HG02759 (cell line): ENCODE results near the gene FBL.
"Not testable (repeated sequence)": the region's sequence is repeated elsewhere in the genome, so short reads cannot be mapped to it uniquely, and the experiment has no call there.

Experiments
- ATAC-seq: cut with Tn5 transposase; IDR thresholded peaks from one replicate; pipeline ENCODE4 v1.9.1; 2021; ENCODE audit warnings: mild to moderate bottlenecking, moderate library complexity; ENCODE audit not compliant: unreplicated experiment

Gene FBL

DNA sequence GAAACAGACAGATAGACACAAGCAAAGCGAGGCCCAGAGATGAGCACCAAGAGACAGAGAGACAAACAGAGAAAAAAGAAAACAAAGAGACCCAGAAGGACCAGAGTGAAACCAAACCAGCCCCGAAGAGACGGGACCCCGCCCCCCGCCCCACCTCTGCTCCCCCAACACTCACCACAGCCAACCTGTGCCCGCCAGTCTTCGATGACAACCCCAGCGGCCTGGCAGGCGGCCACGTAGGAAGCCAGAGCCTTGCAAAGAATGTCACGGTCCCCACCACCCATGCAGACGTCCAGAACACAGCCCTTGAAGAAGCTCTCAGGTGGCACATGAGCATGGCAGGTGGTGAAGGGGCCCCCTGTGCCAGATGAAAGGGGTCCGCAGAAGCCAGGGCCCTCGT is 31.3 kb upstream of the FBL start:
- ATAC-seq, result not testable (repeated sequence)

DNA sequence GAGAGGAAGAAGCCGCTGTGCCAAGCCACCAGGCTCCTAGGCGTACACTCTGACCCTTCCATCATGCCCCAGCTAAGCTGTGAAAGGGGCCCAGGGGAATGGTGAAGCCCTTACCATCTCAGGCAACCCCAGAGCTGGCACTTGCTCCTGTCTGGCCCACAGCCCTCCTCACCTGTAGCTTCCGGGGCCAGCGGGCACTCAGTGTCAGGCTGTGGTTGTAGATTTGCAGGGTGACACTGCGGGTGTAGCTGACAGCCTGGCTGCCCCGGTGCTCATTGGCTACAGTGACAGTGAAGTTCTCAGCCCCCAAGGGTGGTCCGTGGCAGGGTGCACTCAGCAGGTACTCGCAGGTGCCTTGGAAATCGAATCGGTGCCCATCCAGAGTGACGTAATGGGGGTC is 30.3 kb upstream of the FBL start:
- not testable (repeated sequence) for ATAC-seq

DNA sequence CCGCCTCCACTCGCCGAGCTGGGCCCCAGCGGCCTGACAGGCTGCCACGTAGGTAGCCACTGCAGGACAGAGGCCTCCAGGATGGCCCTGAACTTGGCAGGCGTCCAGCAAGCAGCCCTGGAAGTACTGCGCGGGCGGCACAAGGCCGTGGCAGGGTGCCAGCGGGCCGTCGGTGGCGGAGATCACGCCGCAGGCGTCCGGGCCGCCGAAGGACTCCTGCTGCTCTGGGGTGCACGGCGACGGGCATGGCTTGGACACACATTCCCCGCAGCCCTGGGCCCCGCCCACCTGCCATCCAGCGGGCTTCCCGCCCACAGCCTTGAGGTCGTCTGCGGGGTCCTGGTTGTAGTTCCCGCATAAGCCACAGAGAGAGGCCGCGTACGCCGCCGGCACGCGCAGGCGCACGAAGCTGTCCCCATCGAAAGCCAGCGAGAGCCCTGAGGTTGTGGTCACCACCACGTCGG is 29.3 kb upstream of the FBL start:
- ATAC-seq, result not testable (repeated sequence)

DNA sequence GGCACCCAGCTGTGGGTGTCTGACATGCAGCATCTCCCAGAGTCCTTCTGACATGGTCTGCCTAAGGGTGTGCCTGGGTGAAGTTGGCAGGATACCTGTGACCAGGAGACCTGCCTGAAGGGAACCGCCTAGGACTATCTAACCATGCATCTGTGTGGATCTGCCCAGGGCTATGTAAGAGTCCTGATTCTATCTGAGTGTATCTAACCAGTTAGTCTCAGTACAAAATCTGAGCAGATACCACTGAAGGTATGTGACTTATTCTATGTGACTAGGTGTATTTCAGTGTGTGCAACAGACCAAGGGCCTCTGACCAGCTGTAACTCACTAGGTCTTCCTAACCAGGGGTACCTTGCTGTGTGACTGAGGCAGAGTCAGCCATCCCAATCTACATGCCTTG is 28.2 kb upstream of the FBL start:
- no peak for ATAC-seq

DNA sequence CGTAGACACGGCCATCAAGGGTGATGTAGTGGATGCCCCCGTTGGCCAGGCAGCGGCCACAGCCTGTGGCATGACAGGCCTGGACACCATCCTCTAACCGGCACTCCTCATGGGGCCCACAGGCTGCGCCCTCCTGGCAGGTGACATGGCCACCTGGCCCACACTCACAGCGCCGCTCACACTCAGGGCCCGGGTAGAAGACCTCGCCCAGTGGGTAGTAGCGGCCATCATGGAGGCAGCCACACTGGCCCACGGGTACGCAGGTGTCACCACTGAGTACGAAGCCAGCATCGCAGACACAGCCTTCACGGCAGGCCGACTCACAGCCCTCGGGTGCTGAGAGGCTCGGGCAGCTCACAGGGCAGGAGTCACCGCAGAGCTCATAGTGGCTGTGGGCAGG is 27.2 kb upstream of the FBL start:
- ATAC-seq, result no peak

DNA sequence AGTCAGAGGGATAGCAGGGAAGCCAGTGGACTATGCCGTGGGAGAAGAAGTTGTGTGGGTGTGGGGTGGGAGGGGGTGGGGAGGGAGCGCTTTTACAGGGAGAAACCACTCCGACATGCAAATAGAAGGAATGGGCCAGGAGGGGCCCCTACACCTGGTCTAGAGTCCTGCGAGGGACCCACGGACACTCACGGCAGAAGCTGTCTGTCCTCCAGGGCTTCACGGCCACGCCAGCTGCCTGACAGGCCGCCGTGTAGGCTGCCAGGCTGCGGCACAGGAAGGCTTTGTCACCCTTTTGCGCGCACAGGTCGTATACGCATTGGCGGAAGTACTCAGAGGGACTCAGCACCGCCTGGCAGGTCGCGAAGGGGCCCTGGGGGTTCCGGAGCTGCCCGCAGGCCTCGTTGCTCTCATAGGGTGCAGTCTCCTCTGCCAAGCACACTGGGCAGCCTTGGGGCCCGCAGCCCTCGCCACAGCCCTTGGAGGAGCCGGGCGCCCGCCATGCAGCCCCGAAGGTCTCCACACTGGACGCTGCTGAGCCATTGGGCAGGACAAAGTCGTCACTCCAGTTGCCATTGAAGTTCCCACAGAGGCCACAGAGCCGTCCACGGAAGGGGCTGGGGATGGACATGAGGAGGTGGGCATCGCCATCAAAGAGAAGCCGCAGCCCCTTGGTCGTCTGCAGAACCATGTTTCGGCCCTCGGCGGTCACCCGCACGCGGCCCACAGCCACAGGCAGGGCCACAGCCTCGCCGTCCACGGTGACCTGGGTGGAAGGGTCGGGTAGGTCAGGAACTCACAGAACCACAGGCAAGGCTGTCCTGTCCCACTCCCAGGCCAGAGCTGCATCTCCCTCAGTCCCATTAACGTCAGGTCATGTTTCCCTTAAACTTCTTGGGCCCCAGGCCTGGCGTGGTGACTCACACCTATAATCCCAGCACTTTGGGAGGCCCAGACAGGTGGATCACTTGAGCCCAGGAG is 26.0 kb upstream of the FBL start:
- no peak for ATAC-seq

DNA sequence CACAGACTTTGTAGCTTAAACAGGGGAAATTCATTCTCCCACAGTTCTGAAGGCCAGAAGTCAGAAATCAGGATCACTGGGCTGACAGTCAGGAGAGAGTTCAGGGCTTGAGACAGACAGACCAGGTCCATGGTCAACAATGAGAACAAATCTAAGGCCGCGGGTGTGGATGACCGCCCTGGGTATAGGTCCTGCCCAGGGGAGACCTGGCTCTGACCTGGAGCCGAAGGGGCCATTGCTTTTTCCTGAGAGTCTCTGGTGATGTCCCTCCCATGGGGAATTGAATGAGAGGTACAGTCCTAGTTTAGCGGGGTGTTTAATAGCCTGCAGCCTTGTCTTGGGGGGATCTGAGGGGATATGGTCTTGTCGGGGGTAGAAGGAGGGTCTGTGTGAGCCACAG is 25.2 kb upstream of the FBL start:
- ATAC-seq, result no peak

DNA sequence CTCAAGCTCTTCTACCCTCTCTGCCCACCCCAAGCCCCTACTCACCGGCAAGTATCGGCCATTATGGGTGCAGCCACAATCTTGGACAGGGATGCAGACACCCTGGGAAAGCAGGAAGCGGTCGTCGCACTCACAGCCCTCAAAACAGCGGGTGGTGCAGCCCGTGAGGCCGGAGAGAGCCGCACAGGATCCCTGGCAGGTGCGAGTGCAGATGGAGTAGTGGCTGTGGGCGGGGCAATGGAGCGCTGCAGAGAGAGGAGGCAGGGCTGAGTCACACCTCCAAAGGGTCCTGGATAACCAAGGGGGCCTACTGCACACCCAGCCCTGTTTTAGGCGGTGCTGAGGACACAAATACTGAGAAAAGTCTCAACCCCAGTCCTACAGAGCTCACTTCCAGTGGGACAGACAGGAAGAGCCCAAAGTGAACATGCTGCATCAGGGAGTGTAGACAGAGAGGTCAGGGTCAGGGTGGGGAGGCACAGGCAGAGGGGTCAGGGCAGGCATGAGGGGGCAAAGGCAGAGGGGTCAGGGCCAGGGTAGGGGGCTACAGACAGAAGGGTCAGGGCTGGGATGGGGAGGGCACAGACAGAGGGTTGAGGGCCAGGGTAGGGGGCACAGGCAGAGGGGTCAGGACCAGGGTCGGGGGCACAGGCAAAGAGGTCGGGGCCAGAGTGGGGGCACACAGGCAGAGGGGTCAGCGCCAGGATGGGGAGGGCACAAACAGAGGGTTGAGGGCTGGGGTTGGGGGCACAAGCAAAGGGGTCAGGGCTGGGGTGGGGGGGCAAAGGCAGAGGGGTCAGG is 24.2 kb upstream of the FBL start:
- ATAC-seq, result no peak

DNA sequence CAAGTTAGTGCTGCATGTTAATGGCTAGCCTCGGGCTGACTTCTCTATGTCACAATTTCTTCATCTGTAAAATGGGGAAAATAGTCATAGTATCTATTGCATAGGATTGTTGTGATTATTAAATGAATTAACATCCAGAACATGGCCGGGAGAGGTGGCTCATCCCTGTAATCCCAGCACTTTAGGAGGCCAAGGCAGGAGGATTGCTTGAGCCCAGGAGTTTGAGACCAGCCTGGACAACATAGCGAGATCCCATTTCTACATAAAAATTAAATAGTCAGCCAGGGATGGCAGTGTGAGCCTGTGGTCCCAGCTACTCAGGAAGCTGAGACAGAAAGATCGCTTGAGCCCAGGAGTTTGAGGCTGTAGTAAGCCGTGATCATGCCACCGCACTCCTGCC is 21.8 kb upstream of the FBL start:
- no peak for ATAC-seq

DNA sequence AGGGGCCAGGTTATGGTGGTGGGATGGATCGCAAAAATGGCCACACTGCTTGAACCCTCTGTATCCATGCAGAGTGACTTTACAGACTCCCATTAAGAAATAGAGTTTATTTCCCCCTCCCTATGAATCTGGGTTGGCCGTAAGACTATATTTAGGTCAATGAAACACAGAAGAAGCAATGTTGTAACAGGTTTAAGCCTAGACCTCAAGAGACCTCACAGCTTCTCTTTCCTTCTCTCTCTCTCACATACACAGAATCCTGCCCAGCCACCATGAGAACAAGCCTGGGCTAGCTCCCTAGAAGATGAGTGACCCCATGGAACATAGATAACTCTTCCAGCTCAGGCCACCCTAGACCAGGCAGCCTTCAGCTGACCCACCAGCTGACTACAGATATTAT is 21.0 kb upstream of the FBL start:
- no peak for ATAC-seq

DNA sequence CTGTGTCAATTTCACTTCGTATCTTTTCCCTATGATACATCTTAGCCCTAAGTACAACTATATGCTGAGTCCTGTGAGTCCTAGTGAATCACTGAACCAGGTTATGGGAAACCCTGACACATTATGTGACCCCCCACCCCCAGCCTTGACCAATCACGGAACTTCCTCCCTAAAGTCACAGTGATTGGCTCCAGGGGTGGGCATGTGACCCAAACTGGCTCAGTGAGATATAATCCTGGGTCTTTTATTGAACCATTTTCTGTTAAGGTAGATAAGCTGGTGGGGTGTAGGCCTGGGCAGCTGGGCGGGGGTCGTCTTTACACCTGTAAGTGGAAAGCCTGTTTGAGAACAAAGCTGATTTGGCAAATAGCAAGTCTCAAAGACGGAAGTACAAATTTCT is 19.8 kb upstream of the FBL start:
- no peak for ATAC-seq

DNA sequence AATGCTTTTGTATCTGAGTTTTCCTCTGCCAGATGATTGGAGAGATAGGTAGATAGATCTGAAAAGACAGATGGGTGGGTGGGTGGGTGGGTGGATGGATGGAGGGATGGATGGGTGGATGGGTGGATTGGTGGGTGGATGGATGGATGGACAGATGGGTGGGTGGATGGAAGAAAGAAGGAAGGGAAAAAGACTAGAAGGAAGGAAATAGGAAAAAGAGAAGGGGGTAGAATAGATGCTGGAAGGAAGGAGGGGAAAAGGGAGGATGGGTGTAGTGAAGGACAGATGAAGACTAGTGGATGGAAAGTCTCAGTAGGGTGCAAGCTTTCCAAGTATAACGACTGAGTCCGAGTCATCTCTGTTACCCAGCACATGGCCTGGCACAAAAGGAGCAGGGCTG is 19.0 kb upstream of the FBL start:
- no peak for ATAC-seq

DNA sequence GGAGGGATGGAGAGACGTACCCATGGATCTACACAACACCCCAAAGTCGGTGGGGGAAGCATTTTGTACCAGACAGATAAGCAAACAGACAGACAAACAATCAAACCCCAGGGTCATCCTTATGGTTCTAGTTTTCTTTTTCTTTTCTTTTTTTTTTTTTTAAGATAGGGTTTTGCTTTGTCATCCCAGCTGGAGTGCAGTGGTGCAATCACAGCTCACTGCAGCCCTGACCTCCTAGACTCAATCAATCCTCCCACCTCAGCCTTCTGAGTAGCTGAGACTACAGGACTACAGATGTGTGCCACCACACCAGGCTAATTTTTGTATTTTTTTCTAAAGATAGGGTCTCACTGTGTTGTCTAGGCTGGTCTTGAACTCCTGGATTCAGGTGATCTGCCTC is 17.9 kb upstream of the FBL start:
- ATAC-seq, result no peak

DNA sequence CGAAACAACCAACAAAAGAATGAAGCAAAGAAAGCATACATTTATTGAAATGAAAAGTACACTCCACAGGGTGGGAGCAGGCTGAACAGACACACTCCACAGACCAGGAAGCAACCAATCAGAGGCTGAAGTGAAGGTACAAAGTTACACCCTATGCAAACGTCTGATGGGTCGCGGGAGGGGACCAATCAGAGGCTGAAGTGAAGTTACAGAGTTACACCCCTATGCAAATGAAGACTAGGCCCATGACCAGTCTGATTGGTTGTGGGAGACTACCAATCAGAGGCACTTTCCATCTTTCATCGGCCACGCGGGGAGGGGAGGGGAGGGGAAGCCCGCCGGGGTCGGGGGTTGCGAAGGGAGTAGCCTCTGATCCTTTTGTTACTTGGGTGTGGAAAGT is 12.4 kb upstream of the FBL start:
- no peak for ATAC-seq

DNA sequence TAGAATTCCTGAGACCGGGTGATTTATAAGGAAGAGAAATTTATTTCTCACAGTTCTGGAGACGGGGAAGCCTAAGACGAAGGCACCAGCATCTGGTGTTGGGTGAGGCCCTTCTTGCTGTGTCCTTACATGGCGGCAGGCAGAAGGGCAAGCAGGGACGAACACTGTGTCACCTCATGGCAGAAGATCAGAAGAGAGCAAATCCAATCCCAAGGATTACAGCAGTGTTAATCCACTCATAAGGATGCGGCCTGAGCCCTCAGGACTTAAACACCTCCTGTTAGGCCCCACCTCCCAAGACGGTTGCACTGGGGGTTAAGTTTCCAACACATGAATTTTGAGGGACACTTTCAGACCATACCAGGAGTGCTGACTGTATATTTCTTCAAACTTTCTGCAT is 6.7 kb upstream of the FBL start:
- no peak for ATAC-seq

DNA sequence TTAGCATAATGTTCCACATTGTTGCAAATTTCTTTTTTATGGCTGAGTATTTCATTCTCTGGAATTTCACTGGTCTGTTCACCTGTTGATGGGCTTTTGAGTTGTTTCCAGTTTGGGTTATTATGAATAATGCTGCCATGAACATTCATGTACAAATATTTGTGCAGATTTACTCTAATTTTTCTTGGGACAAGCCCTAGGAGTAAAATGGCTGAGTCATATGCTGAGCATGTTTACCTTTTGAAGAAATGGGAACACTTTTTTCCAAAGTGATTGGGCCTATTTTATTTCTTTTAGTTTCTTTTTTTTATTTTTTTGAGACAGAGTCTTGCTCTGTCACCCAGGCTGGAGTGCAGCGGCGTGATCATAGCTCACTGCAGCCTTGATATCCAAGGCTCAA is 4.7 kb upstream of the FBL start:
- no peak for ATAC-seq

DNA sequence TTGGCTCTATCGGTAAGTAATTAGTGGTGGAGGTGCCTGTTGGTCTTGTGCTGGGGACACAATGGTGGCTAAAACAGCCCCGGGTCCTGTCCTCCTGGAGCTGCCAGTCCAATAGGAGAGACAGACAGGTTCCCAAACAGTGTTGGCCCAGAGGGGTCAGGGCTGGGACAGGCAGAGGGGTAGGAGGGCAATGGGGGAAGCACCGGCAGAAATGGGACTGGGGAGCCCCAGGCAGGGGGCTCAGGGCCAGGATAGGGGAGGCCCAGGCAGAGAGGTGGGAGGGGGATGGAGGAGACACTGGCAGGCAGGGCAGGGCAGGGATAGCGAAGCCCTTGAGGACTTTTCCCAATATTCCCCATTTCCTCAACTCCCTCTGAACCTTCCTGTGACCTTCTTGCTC is 2.2 kb upstream of the FBL start:
- no peak for ATAC-seq

DNA sequence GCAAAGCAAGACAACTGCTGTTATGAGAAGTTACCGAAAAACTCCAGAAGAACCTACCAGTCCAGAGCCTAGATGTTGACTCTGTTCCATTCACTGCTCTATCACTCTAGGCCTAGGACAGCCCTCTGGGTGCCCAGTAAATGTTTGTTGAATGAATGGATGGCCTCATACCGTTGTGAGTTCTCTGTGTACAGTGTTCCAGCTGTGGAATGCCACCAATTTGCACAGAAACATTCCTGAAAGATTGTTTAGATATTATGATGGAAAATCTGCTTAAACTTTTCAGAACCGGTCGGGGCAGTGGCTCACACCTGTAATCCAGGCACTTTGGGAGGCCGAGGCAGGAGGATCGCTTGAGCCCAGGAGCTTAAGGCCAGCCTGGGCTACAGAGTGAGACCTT is 1.3 kb upstream of the FBL start:
- no peak for ATAC-seq

DNA sequence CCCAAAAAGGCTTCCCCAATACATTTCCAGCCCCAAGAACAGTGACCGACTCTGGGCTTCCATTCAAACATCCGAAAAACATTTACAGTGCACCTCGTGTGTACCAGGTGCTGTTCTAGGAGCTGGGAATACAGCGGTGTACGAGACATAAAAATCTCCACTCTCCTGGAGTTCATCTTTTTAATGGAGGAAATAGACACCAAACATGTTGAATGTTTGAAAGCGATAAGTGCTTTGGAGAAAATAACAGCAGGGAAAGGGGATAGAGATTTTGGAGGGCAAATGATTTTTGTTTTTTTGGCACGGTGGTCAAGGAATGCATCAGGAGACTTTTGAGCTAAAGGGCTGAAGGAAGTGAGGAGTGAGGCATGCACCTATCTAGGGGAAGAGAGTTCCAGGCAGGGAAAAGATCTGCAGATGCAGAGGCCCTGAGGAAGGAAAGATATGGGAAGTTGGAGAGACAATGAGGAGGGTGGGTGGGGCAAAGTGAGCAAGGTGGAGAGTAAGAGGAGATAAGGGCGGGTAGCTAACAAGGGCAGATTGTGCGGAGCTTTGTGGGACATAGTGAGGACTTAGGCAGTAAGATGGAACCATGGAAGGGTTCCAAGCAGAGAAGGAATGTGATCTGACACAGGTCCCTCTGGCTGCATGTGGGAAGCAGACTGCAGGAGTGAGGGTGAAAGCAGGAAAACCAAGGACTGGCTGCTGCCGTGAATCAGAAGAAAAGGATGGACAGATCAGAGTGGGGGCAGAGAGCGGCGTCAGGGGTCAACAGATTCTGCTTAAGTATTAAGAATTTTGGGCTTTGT is 703 bp upstream of the FBL start:
- no peak for ATAC-seq

DNA sequence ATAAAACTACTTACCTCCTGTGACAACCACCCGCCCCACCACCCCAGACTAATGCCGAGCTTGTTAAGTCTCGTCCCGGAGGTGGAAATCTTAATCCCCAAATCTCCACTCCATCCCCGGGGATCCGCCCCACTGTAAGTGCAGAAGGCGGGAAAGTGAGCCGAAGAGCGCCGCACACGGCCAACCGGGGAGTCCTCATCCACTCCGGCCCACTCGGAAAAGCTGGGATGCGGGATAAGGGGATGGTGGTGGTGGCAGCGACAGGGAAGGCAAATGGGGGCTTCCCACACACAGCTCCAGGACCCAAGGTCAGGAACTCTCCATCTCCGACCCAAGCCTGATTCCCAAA is 621 bp downstream of the FBL start:
- ATAC-seq, result no peak

DNA sequence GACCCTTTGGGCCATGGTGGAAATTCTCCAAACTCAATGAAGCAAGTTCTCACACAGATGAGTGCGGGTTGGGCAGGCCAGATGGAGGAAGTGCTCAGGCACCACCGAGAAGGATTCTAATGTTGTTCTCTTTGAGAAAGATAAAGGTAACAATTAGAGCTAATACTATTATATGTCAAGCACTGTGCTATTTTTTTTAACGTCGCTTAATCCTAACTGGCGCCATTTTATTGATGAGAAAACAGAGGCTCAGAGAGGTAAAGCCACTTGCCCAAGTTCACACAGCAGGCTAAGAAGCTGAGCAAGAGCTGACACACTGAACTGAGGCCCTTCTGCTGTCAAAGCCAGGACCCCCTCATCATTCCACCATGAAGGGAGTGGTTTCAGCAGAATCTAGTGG is 1.0 kb downstream of the FBL start:
- no peak for ATAC-seq
